Testis (tissue), 3 donors: Measurements from ENCODE around the gene BZW2. TPM values are rescaled to one million over a fixed set of nuclear protein-coding genes. Genes with fewer than 3 reads are reported as not detected.

Source experiments
- DNase-seq: peaks from one replicate; pipeline ENCODE4 v3.0.0-alpha.2; 2019
- H3K27ac ChIP-seq, 2 donors: fragments of 200-600 bp; sonication (generic); one replicate each; pipeline ENCODE4 v1.5.1; 2019
- H3K27me3 ChIP-seq: fragments of 200-600 bp; sonication (generic); one replicate; pipeline ENCODE4 v1.5.1; 2019
- H3K36me3 ChIP-seq: fragments of 200-600 bp; sonication (generic); one replicate; pipeline ENCODE4 v1.5.1; 2017; ENCODE audit warnings: low read depth; ENCODE audit errors: missing control alignments
- H3K4me1 ChIP-seq: fragments of 200-600 bp; sonication (generic); one replicate; pipeline ENCODE4 v1.5.1; 2019
- H3K4me3 ChIP-seq, 2 donors: fragments of 200-600 bp; sonication (generic); one replicate each; pipeline ENCODE4 v1.5.1; 2017 to 2019
- H3K9me3 ChIP-seq: fragments of 200-600 bp; sonication (generic); one replicate; pipeline ENCODE4 v1.5.1; 2017
- CTCF ChIP-seq, 3 experiments: fragments of 450-650 bp in 2 of 3; fragments of 200-600 bp in 1 of 3; sonication (generic) in 1 of 3; IDR thresholded peaks; one replicate each; pipeline ENCODE4 v1.5.1; 2016 to 2019; ENCODE audit warnings: antibody characterized with exemption in 3 of 3, mild to moderate bottlenecking in 2 of 3, moderate library complexity in 1 of 3
- POLR2A ChIP-seq: fragments of 450-650 bp; IDR thresholded peaks from one replicate; pipeline ENCODE4 v1.6.1; 2017; ENCODE audit warnings: antibody characterized with exemption, mild to moderate bottlenecking, moderate library complexity
- WGBS, 2 donors: methylation state at CpG; one replicate each; pipeline ENCODE4 v1.1.5; 2018; 5-methylcytosine and 5-hydroxymethylcytosine counted together
- intact Hi-C: fragments of 100-400 bp; cut with DNase I; formaldehyde crosslinking; loops from one replicate; pipeline ENCODE4 v1.15.1; 2023; ENCODE audit warnings: low total_unique reads
- polyA plus RNA-seq: library from polyadenylated mRNA; stranded (reverse); fragments of 350-450 nt; fragmentation: Illumina TruSeq; extraction: RNeasy Lipid Tissue Mini Kit (QIAGEN cat#74804); gene quantifications from one replicate; pipeline ENCODE4 v1.2.3, GENCODE V29; 2014; ENCODE audit warnings: low read depth, low replicate concordance; ENCODE audit not compliant: insufficient read depth
- total RNA-seq, 2 donors: library from RNA; depleted of rRNA; stranded (reverse); fragments of >200 nt; gene quantifications; one replicate each; pipeline ENCODE4 v1.2.3, GENCODE V29; 2016

BZW2 gene
- total and polyA plus RNA-seq, 3 donors from 2014 or later = 23.2 to 36.5 (median 25.8) TPM

GRCh38 chr7:16726189-16726588, 80.2 kb downstream of the BZW2 start:
- Histone ChIP-seq H3K27me3 (no peaks in the 10 kb centered on the region), H3K9me3 (no peaks in the 10 kb centered on the region), H3K36me3 (no peaks in the 10 kb centered on the region), H3K4me1 (no peaks in the 10 kb centered on the region), H3K27ac (no peak overlapping the region), H3K4me3 (no peak overlapping the region)
- intact Hi-C loops = no loop called here
- WGBS, 2 donors = 90% methylated on average over 2 of the region's 2 CpGs
- TF ChIP-seq CTCF (IDR thresholded peaks at IDR 0.05) = no peak
- TF ChIP-seq POLR2A = no peak
- DNase-seq = no peak

- 87 to 94% methylated on average over 4 of the region's 4 CpGs for WGBS, 2 donors
- Histone ChIP-seq H3K4me1 (no peaks in the 10 kb centered on the region), H3K27ac (no peak overlapping the region), H3K27me3 (no peaks in the 10 kb centered on the region), H3K9me3 (no peaks in the 10 kb centered on the region), H3K36me3 (no peaks in the 10 kb centered on the region), H3K4me3 (no peak overlapping the region)
- TF ChIP-seq CTCF (IDR thresholded peaks at IDR 0.05) (no peak), POLR2A (no peak)
- no peak for DNase-seq
- intact Hi-C loops = no loop called here
Observed at GRCh38 chr7:16727736-16728135, 81.8 kb downstream of the BZW2 start.

GRCh38 chr7:16728811-16729210, 82.8 kb downstream of the BZW2 start:
- WGBS, 2 donors = 74 to 82% methylated on average over 10 of the region's 10 CpGs
- intact Hi-C loops = no loop called here
- DNase-seq = no peak
- H3K36me3 ChIP-seq = no peaks in the 10 kb centered on the region
- no peak overlapping the region for H3K4me3 ChIP-seq
- H3K27ac ChIP-seq = no peak overlapping the region
- no peaks in the 10 kb centered on the region for H3K9me3 ChIP-seq
- TF ChIP-seq CTCF (IDR thresholded peaks at IDR 0.05) = no peak
- TF ChIP-seq POLR2A = no peak
- no peaks in the 10 kb centered on the region for H3K27me3 ChIP-seq
- no peaks in the 10 kb centered on the region for H3K4me1 ChIP-seq

- WGBS, 2 donors = 86 to 88% methylated on average over 2 of the region's 2 CpGs
- no peak for TF ChIP-seq POLR2A
- no peak for TF ChIP-seq CTCF (IDR thresholded peaks at IDR 0.05)
- Histone ChIP-seq H3K27ac (no peak overlapping the region), H3K36me3 (no peaks in the 10 kb centered on the region), H3K4me1 (no peaks in the 10 kb centered on the region), H3K27me3 (no peaks in the 10 kb centered on the region), H3K9me3 (no peaks in the 10 kb centered on the region), H3K4me3 (no peak overlapping the region)
- intact Hi-C loops = no loop called here
- DNase-seq = no peak
Observed at GRCh38 chr7:16729541-16729940, 83.6 kb downstream of the BZW2 start.

- Histone ChIP-seq H3K27ac (no peak overlapping the region), H3K9me3 (no peaks in the 10 kb centered on the region), H3K36me3 (no peaks in the 10 kb centered on the region), H3K4me1 (no peaks in the 10 kb centered on the region), H3K4me3 (no peak overlapping the region), H3K27me3 (no peaks in the 10 kb centered on the region)
- intact Hi-C loops = no loop called here
- TF ChIP-seq POLR2A (no peak), CTCF (IDR thresholded peaks at IDR 0.05) (no peak)
- WGBS, 2 donors = 83 to 92% methylated on average over 3 of the region's 3 CpGs
- DNase-seq = no peak
Observed at GRCh38 chr7:16730937-16731336, 85.0 kb downstream of the BZW2 start.
